Lung (tissue), 12 donors: ENCODE results near the gene MUC21. TPM values are rescaled to one million over a fixed set of nuclear protein-coding genes. Genes with fewer than 3 reads are reported as not detected.
"Not testable (repeated sequence)": the region's sequence is repeated elsewhere in the genome, so short reads cannot be mapped to it uniquely, and the experiment has no call there.

Source experiments
- ATAC-seq: fragments of 200-7000 bp; cut with Tn5 transposase; one replicate; pipeline ENCODE4 v1.9.1; 2020; ENCODE audit warnings: moderate number of reproducible peaks; ENCODE audit not compliant: insufficient read depth, low FRiP score
- DNase-seq, 3 donors: peaks; one replicate each; pipeline ENCODE4 v3.0.0-alpha.2; 2013 to 2017
- H3K27ac ChIP-seq, 2 donors: one replicate each; pipeline ENCODE4 v1.5.1; 2013; ENCODE audit warnings: mild to moderate bottlenecking in 2 of 2, moderate library complexity in 2 of 2, control low read depth in 1 of 2, inconsistent platforms in 1 of 2, low read depth in 1 of 2, low read length in 1 of 2
- H3K27me3 ChIP-seq, 3 donors: one replicate each; pipeline ENCODE4 v1.5.1; 2013; ENCODE audit warnings: low read length in 2 of 3; ENCODE audit not compliant: control insufficient read depth in 3 of 3, insufficient read depth in 3 of 3
- H3K36me3 ChIP-seq, 4 donors: one replicate each; pipeline ENCODE4 v1.5.1; 2013; ENCODE audit warnings: low read length in 4 of 4, mild to moderate bottlenecking in 1 of 4, moderate library complexity in 1 of 4; ENCODE audit not compliant: control insufficient read depth in 4 of 4, insufficient read depth in 4 of 4
- H3K4me1 ChIP-seq, 5 donors: one replicate each; pipeline ENCODE4 v1.5.1; 2013; ENCODE audit warnings: low read length in 5 of 5, mild to moderate bottlenecking in 2 of 5, moderate library complexity in 1 of 5; ENCODE audit not compliant: control insufficient read depth in 5 of 5, insufficient read depth in 5 of 5
- H3K4me3 ChIP-seq: one replicate; pipeline ENCODE4 v1.5.1; 2013; ENCODE audit warnings: mild to moderate bottlenecking, control low read depth, moderate library complexity
- H3K9ac ChIP-seq, 2 donors: one replicate each; pipeline ENCODE4 v1.5.1; 2013; ENCODE audit warnings: low read length in 2 of 2, control low read depth in 1 of 2; ENCODE audit not compliant: insufficient read depth in 1 of 2
- H3K9me3 ChIP-seq, 4 donors: one replicate each; pipeline ENCODE4 v1.5.1; 2013; ENCODE audit warnings: low read length in 3 of 4, mild to moderate bottlenecking in 1 of 4, moderate library complexity in 1 of 4; ENCODE audit not compliant: control insufficient read depth in 4 of 4, insufficient read depth in 3 of 4
- CTCF ChIP-seq: IDR thresholded peaks from 2 replicates; pipeline ENCODE4 v1.5.1; 2012; ENCODE audit warnings: mild to moderate bottlenecking; ENCODE audit errors: control extremely low read depth, extremely low read depth
- WGBS, 2 donors: extraction: QIAGEN DNeasy Blood & Tissue Kit; methylation state at CpG; one replicate each; pipeline ENCODE4 v1.1.7; 2013; 5-methylcytosine and 5-hydroxymethylcytosine counted together
- polyA plus RNA-seq, 2 donors: library from polyadenylated mRNA; stranded (reverse); fragments of 200-250 nt; gene quantifications; one replicate each; pipeline ENCODE4 v1.2.1, GENCODE V29; 2013
- total RNA-seq, 2 donors: library from RNA; depleted of rRNA in 1 of 2; stranded (reverse); fragments of >200 nt in 1 of 2; gene quantifications; one replicate each; pipeline ENCODE4 v1.2.1, GENCODE V29; 2014 to 2021
- donor health status: control.
- donor health status: control.
- donor health status: Bipolar disorder and iron deficiency.
- donor health status: healthy.
- donor health status: DM: yes; HTN: yes; CAD: no.

Gene MUC21
- total and polyA plus RNA-seq, 4 donors = 0.40 to 8.6 (median 4.0) TPM

GRCh38 chr6:30963641-30964040, 19.9 kb upstream of the MUC21 start:
- ATAC-seq (no peak), DNase-seq (no peak)
- Histone ChIP-seq H3K9ac (no peak overlapping the region), H3K27me3 (peaks cover 0 to 3% (median 2%) of the 10 kb centered on the region in 3 donors), H3K36me3 (no peaks in the 10 kb centered on the region), H3K4me1 (no peaks in the 10 kb centered on the region), H3K4me3 (no peak overlapping the region), H3K9me3 (peaks cover 0 to 4% (median 0%) of the 10 kb centered on the region in 4 donors), H3K27ac (no peak overlapping the region)
- 79 to 93% methylated on average over 6 of the region's 6 CpGs for WGBS, 2 donors
- no peak for TF ChIP-seq CTCF

- Histone ChIP-seq H3K27me3 (peaks cover 0 to 3% (median 2%) of the 10 kb centered on the region in 3 donors), H3K4me1 (no peaks in the 10 kb centered on the region), H3K27ac (no peak overlapping the region), H3K36me3 (no peaks in the 10 kb centered on the region), H3K9me3 (peaks cover 0 to 4% (median 0%) of the 10 kb centered on the region in 4 donors), H3K4me3 (no peak overlapping the region), H3K9ac (no peak overlapping the region)
- 78 to 86% methylated on average over 4 of the region's 4 CpGs for WGBS, 2 donors
- DNase-seq = no peak
- no peak for ATAC-seq
- no peak for TF ChIP-seq CTCF
Observed at GRCh38 chr6:30964075-30964474, 19.4 kb upstream of the MUC21 start.

- H3K27ac ChIP-seq = no peak overlapping the region
- TF ChIP-seq CTCF = no peak
- 82 to 92% methylated on average over 5 of the region's 5 CpGs for WGBS, 2 donors
- no peak overlapping the region for H3K4me3 ChIP-seq
- peaks cover 0 to 4% (median 0%) of the 10 kb centered on the region in 4 donors for H3K9me3 ChIP-seq
- H3K36me3 ChIP-seq = no peaks in the 10 kb centered on the region
- no peak for ATAC-seq
- peaks cover 0 to 3% (median 0%) of the 10 kb centered on the region in 3 donors for H3K27me3 ChIP-seq
- H3K9ac ChIP-seq = no peak overlapping the region
- no peaks in the 10 kb centered on the region for H3K4me1 ChIP-seq
- no peak for DNase-seq
Observed at GRCh38 chr6:30965140-30965601, 18.3 kb upstream of the MUC21 start.

GRCh38 chr6:30966154-30966553, 17.4 kb upstream of the MUC21 start:
- Histone ChIP-seq H3K4me3 (no peak overlapping the region), H3K27me3 (peaks cover 0 to 3% (median 0%) of the 10 kb centered on the region in 3 donors), H3K27ac (no peak overlapping the region), H3K9me3 (peaks cover 0 to 4% (median 0%) of the 10 kb centered on the region in 4 donors), H3K36me3 (no peaks in the 10 kb centered on the region), H3K4me1 (no peaks in the 10 kb centered on the region), H3K9ac (no peak overlapping the region)
- ATAC-seq = no peak
- no peak for TF ChIP-seq CTCF
- WGBS, 2 donors = 62 to 79% methylated on average over 3 of the region's 3 CpGs
- no peak for DNase-seq

- H3K36me3 ChIP-seq, H3K4me3 ChIP-seq, H3K4me1 ChIP-seq, H3K27me3 ChIP-seq, H3K9ac ChIP-seq, DNase-seq, ATAC-seq, H3K9me3 ChIP-seq, H3K27ac ChIP-seq: not testable (repeated sequence)
- WGBS, 2 donors = 90 to 91% methylated on average over 6 of the region's 6 CpGs
Observed at GRCh38 chr6:30969171-30969570, 14.3 kb upstream of the MUC21 start.
